GM13976 (cell line): ENCODE results near the gene ANKUB1.
A peak's percentile ranks its signal among the peaks of the same experiment; 100 is the strongest.

ENCODE experiments used
- DNase-seq: peaks from one replicate; pipeline ENCODE4 v3.0.0; 2012; ENCODE audit warnings: low spot score
- in situ Hi-C: fragments of 300-500 bp; cut with MboI; formaldehyde crosslinking; loops from one replicate; pipeline ENCODE4 v1.12.0; 2022; ENCODE audit warnings: low sequenced_read_pairs, mixed read lengths, inconsistent platforms; ENCODE audit not compliant: unreplicated experiment
- TF ChIP-seq, protein P1 (sequence below): IDR thresholded peaks from 2 replicates; pipeline ENCODE4 v1.5.1; 2012; ENCODE audit warnings: borderline replicate concordance, mild to moderate bottlenecking; ENCODE audit not compliant: insufficient read depth; ENCODE audit errors: extremely low read depth, missing control alignments, control extremely low read depth

ANKUB1 gene

DNA sequence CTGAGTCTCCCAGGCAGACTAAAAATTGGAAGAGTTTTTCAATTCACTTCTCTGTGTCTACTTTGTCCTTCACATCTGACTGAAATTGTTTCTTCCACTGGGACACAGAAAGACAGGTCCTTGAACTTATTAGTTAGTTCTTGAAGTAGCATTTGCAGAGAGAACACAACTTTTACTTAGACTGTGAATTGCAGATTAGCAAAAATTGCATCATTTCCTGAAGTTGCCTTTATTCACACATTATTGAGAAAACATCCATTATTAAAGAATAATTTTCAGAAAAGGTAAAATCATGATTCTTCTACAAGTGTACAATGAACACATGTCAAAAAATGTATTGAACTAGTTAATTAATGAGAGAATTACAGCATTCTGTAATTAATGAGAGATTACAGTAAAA is 38.6 kb downstream of the ANKUB1 start:
- in situ Hi-C loops = no loop called here
- no peak for DNase-seq
- TF ChIP-seq, protein P1, sequence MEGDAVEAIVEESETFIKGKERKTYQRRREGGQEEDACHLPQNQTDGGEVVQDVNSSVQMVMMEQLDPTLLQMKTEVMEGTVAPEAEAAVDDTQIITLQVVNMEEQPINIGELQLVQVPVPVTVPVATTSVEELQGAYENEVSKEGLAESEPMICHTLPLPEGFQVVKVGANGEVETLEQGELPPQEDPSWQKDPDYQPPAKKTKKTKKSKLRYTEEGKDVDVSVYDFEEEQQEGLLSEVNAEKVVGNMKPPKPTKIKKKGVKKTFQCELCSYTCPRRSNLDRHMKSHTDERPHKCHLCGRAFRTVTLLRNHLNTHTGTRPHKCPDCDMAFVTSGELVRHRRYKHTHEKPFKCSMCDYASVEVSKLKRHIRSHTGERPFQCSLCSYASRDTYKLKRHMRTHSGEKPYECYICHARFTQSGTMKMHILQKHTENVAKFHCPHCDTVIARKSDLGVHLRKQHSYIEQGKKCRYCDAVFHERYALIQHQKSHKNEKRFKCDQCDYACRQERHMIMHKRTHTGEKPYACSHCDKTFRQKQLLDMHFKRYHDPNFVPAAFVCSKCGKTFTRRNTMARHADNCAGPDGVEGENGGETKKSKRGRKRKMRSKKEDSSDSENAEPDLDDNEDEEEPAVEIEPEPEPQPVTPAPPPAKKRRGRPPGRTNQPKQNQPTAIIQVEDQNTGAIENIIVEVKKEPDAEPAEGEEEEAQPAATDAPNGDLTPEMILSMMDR = no peak

DNA sequence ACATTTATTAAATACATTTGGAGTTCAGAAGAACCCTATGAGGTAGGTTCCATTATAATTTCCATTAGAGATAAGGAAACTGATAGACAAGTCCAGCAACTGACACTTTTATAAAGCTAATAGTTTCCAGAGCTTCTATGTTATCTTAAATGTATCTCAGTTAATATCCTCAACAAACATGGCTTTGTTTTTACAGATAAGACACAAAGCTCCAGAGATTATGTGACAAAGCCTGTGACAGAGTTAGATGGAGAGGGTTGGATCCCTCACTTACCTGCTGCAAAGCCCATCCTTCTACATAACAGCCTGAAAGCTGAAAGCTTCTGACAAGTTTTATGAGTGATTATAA is 39.6 kb downstream of the ANKUB1 start:
- in situ Hi-C loops = no loop called here
- TF ChIP-seq, protein P1 = no peak
- no peak for DNase-seq

DNA sequence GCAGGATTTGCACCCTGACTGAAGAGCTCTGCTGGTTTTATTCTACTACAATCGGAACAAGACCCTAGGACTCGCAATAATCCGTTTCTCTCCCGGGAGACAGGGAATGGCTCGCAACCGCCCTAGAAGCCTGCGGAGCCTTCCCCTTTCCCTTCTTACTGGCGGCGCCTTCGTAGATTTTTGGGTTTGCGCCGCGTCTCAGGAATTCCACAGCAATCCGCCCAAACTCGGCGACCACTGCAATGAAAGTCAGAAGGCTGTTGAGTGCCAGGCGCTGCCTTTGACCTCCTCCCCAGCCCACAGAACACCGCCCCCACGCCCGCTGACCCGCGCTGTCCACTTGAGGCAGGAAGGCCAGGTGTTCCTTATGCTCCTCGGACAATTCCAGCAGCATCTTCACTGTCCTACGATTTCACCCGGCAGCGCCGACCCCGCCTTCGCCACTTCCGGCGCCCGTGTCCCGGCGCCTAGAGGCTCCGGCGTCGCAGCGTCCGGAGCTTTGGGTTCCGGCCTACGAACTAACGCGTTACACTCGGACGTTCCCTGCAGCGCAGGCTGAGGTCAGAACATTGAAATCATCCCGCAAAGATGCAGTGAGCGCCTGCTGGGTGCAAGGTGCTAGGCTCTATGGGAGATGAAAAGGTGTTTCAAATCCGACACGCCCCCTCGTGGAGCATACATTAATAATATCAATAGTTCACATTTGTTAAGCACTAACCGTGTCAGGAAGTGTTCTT is 40.1 kb downstream of the ANKUB1 start, which contains the start of gene COMMD2:
Gene COMMD2, minus strand, starts transcription at position 439 of the 737 bp plus-strand sequence. Its CDS starts 45 bp downstream, at position 394.
- DNase-seq = peak; percentile 85
- in situ Hi-C loops = no loop called here
- TF ChIP-seq, protein P1 = peak; percentile 23

DNA sequence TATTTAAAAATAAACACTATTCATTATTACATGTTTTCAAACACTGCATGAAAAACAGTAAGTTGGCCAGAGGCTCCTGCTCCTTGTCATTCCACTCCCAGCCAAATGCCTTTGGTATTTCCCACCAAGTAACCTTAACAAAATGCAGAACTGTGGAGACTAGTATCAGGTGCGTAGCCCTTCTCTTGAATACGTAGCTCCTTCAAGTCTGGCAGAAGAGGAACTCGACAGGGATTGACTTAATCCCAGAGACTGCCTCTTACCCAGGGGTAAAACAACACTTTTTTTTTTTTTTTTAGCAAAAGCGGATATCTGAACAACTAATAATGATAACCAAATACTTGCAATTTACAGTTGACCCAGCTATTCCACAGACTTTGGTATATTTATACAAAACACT is 40.8 kb downstream of the ANKUB1 start:
- TF ChIP-seq, protein P1 = no peak
- in situ Hi-C loops = no loop called here
- no peak for DNase-seq

DNA sequence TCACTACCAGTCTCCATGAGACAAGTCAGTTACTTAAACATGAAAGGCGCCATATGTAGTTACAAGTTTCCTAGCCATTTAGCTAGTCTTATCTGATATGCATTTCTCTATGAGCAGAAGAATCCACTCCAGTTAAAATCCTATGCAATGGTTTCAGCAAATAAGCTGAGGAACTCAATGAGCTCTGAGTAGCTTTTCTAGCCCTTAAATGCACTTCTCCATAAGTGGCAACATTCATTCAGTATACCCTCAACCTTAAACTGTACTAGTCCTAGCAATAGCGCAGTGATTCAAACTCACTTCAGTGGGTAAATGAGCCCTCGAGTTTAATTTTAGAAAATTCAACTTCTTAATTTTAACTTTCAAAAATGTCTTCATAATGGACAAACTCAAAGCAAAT is 47.7 kb downstream of the ANKUB1 start:
- in situ Hi-C loops = no loop called here
- DNase-seq = no peak
- TF ChIP-seq, protein P1 = no peak

DNA sequence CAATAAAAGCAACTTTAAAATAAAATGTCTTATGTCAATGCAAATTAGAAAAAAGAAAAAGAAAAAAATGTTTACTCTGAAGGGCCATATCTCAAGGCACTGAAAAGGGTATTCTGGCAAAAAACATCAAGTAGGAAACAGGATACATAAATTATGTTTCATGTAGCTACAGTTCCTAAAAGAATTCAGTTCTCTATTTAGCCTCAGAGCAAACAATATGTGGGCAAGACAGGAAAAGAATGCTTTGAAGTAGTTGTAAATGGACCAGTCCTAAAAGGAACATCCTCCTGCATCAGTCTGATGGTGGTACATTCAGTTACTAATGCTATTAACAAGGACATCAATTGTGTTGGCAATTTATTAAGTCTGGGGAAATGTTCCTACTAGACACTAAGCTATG is 48.2 kb downstream of the ANKUB1 start:
- TF ChIP-seq, protein P1 = no peak
- in situ Hi-C loops = no loop called here
- no peak for DNase-seq
